AG04450 (cell line): ENCODE measurements around the gene PGBD2. TPM values are rescaled to one million over a fixed set of nuclear protein-coding genes. Genes with fewer than 3 reads are reported as not detected.
"Not testable (repeated sequence)": the region's sequence is repeated elsewhere in the genome, so short reads cannot be mapped to it uniquely, and the experiment has no call there.

Experiments
- CTCF ChIA-PET: fragments of 300-600, 350-600 bp; formaldehyde crosslinking; extraction: SDS; loops from one replicate; lab custom pipeline; 2022; ENCODE audit warnings: antibody characterized with exemption, inconsistent platforms; lab: Charles Lee
- POLR2A ChIA-PET: fragments of 350-600 bp; formaldehyde crosslinking; extraction: SDS; loops from one replicate; lab custom pipeline; 2021; ENCODE audit warnings: antibody characterized with exemption, inconsistent platforms; lab: Yijun Ruan, JAX
- DNase-seq: peaks from one replicate; pipeline ENCODE4 v3.0.0-alpha.2; 2011; ENCODE audit warnings: low read depth, low spot score
- H3K27ac ChIP-seq: one replicate; pipeline ENCODE4 v1.5.1; 2012; ENCODE audit warnings: low read depth, low read length, control low read depth
- H3K27me3 ChIP-seq: one replicate; pipeline ENCODE4 v1.6.0; 2012; ENCODE audit warnings: low read length; ENCODE audit not compliant: control insufficient read depth, insufficient read depth
- H3K4me3 ChIP-seq: 2 replicates; pipeline ENCODE4 v1.5.1; 2011; ENCODE audit warnings: mild to moderate bottlenecking, low read depth, low read length, control low read depth
- H3K9me3 ChIP-seq: 2 replicates; pipeline ENCODE4 v1.5.1; 2012; ENCODE audit warnings: low read length; ENCODE audit not compliant: control insufficient read depth, insufficient read depth
- polyA plus RNA-seq: library from polyadenylated mRNA; depleted of rRNA; stranded (reverse); fragments of >200 nt; gene quantifications from 2 replicates; pipeline ENCODE4 v1.2.3, GENCODE V29; 2011
- TF ChIP-seq, protein P1 (sequence below): IDR thresholded peaks from 2 replicates; pipeline ENCODE4 v1.5.1; 2011; ENCODE audit warnings: low read depth, low read length, control low read depth, inconsistent platforms

PGBD2 gene
- polyA plus RNA-seq, 1 experiment = 6.7 TPM

DNA sequence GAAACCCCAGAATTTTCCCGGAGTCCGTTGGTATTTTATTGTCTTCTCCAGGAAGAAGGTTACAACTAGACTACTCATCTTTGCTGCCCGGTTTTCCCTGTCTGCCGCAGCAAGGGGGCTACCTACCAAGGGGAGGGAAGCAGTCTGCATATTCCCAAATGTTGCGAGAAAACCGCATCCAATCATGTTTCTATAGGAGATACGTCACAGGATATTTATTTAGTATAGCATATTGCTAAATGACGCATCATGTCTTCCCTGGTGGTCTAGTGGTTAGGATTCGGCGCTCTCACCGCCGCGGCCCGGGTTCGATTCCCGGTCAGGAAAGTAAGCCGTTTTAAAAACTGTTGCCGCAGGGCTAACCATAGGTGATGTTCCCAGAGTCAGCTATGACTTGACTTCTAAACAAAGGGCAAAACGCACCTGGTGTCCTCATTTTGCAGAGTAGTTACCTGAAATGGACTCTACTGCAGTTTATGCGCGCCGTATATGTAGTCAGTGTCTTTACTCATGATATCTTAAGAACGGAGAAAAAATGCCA, 32.0 kb upstream of the PGBD2 start:
- Histone ChIP-seq H3K4me3 (peak overlapping the region; percentile 84), H3K27me3 (no peaks in the 10 kb centered on the region), H3K9me3 (no peaks in the 10 kb centered on the region), H3K27ac (peak overlapping the region; percentile 93)
- TF ChIP-seq, protein P1, sequence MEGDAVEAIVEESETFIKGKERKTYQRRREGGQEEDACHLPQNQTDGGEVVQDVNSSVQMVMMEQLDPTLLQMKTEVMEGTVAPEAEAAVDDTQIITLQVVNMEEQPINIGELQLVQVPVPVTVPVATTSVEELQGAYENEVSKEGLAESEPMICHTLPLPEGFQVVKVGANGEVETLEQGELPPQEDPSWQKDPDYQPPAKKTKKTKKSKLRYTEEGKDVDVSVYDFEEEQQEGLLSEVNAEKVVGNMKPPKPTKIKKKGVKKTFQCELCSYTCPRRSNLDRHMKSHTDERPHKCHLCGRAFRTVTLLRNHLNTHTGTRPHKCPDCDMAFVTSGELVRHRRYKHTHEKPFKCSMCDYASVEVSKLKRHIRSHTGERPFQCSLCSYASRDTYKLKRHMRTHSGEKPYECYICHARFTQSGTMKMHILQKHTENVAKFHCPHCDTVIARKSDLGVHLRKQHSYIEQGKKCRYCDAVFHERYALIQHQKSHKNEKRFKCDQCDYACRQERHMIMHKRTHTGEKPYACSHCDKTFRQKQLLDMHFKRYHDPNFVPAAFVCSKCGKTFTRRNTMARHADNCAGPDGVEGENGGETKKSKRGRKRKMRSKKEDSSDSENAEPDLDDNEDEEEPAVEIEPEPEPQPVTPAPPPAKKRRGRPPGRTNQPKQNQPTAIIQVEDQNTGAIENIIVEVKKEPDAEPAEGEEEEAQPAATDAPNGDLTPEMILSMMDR = no peak
- ChIA-PET CTCF (interaction anchor here (0.9 to 1.3 kb wide), 3 partner anchors 15 to 35 kb away, joined by 3 to 6 read pairs (median 3); partner anchors contain the start of gene ZNF692), POLR2A (interaction anchor here (1.0 to 1.7 kb wide), 3 partner anchors 15 to 48 kb away, joined by 3 to 8 read pairs (median 7); partner anchors contain the start of genes SH3BP5L, ZNF672 and ZNF692)
- DNase-seq = no peak

DNA sequence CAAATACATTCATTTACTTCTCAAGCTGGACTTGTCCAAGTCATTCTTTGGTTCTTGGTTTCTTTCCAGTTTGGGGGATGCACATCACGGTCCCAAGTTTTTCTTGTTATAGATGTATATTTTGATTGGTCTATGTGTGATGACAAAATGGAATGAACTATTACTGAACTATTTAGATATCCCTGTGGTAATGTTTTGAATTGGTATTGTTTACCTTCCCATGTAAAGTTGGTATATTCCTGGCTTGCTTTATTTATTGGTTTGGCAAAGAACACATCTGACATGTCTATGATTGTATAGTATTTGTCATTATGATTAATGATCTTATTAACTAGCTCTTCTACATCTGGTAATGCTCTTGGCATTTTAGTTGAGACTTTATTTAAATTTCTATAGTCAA, 24.8 kb upstream of the PGBD2 start:
- Histone ChIP-seq H3K9me3 (no peaks in the 10 kb centered on the region), H3K4me3 (no peak overlapping the region), H3K27ac (no peak overlapping the region), H3K27me3 (peaks cover 2% of the 10 kb centered on the region)
- ChIA-PET CTCF (interaction anchor here (0.5 to 0.6 kb wide), 2 partner anchors 22 to 26 kb away, joined by 3 to 4 read pairs; partner anchors contain the start of gene ZNF692), POLR2A (no interaction called here)
- TF ChIP-seq, protein P1 = no peak
- DNase-seq = no peak

DNA sequence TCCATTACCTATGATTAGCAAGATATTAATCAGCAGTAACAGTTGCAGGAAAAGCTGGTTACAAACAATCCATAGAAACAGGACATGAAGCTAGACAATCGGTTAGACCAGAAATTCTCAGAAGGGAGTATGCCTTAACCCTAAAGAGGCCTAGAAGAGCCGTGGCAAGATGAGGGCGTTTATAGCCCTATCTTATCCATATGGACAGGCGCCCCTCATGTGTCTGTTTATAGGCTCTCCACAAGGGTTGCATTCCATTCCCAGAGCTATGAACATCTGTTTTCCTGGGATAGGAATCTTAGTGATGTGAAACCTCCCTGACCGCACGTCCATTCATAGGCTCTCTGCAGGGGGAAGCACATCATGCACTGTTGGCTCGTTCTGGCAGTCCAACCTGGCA, 23.6 kb upstream of the PGBD2 start:
- POLR2A ChIA-PET, H3K4me3 ChIP-seq, H3K27me3 ChIP-seq, H3K9me3 ChIP-seq, CTCF ChIA-PET, DNase-seq, H3K27ac ChIP-seq: not testable (repeated sequence)

DNA sequence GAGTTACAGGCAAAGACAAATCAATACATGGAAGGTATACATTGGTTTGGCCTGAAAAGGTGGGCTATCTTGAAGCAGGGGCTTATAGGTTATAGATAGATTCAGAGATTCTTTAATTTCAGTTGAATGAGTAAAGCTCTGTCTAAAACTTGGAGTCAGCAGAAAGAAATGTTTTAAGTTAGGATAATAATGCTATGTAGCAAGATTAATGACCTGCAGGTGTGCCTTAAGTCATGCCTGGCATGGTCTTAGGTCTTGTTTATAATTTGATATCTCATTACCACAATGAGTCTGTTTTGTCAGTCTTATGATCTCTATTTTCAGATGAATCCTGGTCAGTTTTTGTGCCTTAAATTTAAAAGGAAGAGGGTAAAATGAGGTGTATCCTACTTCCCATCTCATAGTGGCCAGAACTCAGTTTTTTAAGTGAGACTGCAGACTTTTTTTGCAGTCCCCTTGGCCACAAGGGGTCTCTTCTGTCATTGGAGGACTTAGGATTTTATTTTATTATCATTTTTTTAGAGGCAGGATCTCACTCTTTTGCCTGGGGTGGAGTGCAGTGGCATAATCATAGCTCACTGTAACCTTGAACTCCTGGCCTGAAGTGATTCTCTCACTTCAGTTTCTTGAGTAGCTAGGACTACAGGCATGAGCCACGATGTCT, 21.3 kb upstream of the PGBD2 start:
- Histone ChIP-seq H3K27me3 (peaks cover 2% of the 10 kb centered on the region), H3K27ac (no peak overlapping the region), H3K9me3 (no peaks in the 10 kb centered on the region), H3K4me3 (no peak overlapping the region)
- TF ChIP-seq, protein P1 = no peak
- ChIA-PET POLR2A (no interaction called here), CTCF (interaction anchor here (0.6 kb wide), 1 partner anchor 22 kb away, joined by 5 read pairs; no protein-coding TSS in a partner anchor)
- no peak for DNase-seq

DNA sequence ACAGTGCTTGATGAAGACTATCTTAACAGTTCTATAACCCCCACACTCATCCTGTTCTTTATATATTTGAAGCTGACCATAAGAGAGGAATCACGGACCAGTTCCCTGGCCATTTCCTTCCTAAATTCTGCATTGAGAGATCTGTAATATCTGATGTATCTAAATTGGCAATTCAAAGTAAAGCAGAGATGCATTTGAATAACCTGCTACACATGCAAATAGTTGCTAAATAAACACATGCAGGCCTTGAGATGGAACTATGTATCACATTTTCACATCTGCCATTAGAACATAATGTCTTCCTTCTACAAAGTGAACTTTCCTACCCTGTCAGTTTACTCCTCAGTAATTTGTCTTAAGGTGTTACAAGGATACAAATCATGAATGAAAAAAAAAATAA, 20.4 kb upstream of the PGBD2 start:
- no peak overlapping the region for H3K27ac ChIP-seq
- H3K27me3 ChIP-seq = peaks cover 2% of the 10 kb centered on the region
- no peak for DNase-seq
- POLR2A ChIA-PET = no interaction called here
- no peaks in the 10 kb centered on the region for H3K9me3 ChIP-seq
- TF ChIP-seq, protein P1 = no peak
- H3K4me3 ChIP-seq = no peak overlapping the region
- CTCF ChIA-PET = no interaction called here
